Fibroblast of the aortic adventitia (primary cell): Measurements from ENCODE around the gene MFSD12. TPM values are rescaled to one million over a fixed set of nuclear protein-coding genes. Genes with fewer than 3 reads are reported as not detected.
A peak's percentile ranks its signal among the peaks of the same experiment; 100 is the strongest.

ENCODE experiments used
- DNase-seq: peaks from one replicate; pipeline ENCODE4 v3.0.0-alpha.2; 2010; ENCODE audit warnings: low read depth
- H3K4me3 ChIP-seq: 2 replicates; pipeline ENCODE4 v1.5.1; 2011; ENCODE audit warnings: low read depth, mild to moderate bottlenecking, control low read depth, low read length, moderate library complexity
- total RNA-seq: library from RNA; depleted of rRNA; stranded (reverse); fragments of >200 nt; gene quantifications from 2 replicates; pipeline ENCODE4 v1.2.3, GENCODE V29; 2012; ENCODE audit warnings: low replicate concordance
- TF ChIP-seq, protein P1 (sequence below): IDR thresholded peaks from 2 replicates; pipeline ENCODE4 v1.5.1; 2011; ENCODE audit warnings: mild to moderate bottlenecking, low read length, control low read depth, inconsistent platforms; ENCODE audit not compliant: insufficient read depth

Gene MFSD12
- total RNA-seq, 1 donor, result 51.7 TPM

DNA sequence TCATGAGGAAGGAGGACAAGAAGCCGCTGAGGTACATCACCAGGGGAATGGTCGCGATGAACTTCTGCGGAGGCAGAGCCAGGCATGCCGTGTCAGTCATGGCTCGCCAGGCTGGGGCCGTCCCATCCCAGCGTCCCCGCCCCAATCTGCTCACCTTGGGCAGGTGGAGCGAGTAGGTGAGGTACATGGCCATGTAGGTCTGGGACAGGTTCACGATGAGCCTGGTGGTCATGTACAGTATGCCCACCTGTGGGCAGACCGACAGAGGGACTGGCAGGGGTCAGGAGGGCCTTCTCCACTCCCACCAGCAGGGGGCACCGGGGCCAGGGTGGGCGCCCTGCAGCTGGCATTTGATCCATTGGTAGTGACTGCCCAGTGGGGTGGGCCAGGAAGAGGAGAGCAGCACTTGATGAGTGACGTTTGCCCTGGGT, 10.1 kb downstream of the MFSD12 start:
- no peak overlapping the region for H3K4me3 ChIP-seq
- no peak for DNase-seq
- TF ChIP-seq, protein P1, sequence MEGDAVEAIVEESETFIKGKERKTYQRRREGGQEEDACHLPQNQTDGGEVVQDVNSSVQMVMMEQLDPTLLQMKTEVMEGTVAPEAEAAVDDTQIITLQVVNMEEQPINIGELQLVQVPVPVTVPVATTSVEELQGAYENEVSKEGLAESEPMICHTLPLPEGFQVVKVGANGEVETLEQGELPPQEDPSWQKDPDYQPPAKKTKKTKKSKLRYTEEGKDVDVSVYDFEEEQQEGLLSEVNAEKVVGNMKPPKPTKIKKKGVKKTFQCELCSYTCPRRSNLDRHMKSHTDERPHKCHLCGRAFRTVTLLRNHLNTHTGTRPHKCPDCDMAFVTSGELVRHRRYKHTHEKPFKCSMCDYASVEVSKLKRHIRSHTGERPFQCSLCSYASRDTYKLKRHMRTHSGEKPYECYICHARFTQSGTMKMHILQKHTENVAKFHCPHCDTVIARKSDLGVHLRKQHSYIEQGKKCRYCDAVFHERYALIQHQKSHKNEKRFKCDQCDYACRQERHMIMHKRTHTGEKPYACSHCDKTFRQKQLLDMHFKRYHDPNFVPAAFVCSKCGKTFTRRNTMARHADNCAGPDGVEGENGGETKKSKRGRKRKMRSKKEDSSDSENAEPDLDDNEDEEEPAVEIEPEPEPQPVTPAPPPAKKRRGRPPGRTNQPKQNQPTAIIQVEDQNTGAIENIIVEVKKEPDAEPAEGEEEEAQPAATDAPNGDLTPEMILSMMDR, result peak; percentile 72

DNA sequence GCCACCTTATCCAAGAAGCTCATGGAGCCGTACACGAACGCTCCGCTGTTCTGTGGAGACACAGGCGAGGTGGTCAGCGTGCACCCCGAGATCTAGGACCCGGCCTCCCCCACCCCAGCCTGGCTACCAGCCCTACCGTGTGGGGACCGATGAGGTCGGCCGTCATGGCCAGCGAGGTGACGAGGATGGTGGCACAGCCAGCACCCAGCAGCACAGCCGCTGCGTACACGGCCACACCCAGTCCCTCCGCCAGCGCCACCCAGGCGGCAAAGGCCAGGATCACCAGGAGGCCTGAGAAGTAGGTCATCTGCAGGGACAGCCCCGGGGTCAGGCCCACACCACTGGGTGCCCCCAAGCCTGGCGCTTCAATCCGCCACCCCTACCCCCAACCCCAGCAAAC, 11.3 kb downstream of the MFSD12 start:
- no peak overlapping the region for H3K4me3 ChIP-seq
- TF ChIP-seq, protein P1, result no peak
- DNase-seq, result no peak

DNA sequence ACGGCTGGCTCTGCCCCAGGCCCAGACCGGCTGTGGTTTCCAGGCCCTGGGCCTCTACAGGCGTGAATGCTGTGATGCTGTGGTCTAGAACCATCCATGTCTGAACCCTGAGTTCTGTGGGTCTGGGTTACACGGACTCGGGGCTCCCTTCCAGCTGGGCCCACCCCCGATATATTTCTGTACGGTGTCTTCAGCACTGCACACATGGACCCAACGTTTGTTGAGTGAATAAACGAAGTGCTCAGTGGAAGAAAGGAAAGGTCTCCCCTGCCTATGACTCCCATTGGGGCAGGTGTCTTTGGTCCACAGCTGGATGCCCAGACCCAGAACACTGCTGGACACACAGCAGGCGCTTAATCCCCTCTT, 11.7 kb downstream of the MFSD12 start:
- no peak for DNase-seq
- TF ChIP-seq, protein P1, result no peak

GRCh38 chr19:3544742-3545668, 12.4 kb downstream of the MFSD12 start:
- peak; percentile 49 for DNase-seq
- TF ChIP-seq, protein P1, result peak; percentile 97

More for the DNA sequence above, 11.7 kb downstream of the MFSD12 start:
- no peak overlapping the region for H3K4me3 ChIP-seq

GRCh38 chr19:3544058-3544376, 13.4 kb downstream of the MFSD12 start:
- H3K4me3 ChIP-seq, result no peak overlapping the region
- TF ChIP-seq, protein P1, result no peak
- no peak for DNase-seq

More at GRCh38 chr19:3544742-3545668, 12.4 kb downstream of the MFSD12 start:
- no peak overlapping the region for H3K4me3 ChIP-seq

- TF ChIP-seq, protein P1, result no peak
These were observed 14.0 kb downstream of the MFSD12 start for GRCh38 chr19:3543150-3544057.

More at GRCh38 chr19:3543150-3544057, 14.0 kb downstream of the MFSD12 start:
- DNase-seq, result no peak
- no peak overlapping the region for H3K4me3 ChIP-seq
